ENCODE results near the gene RHOD.

RHOD gene

GRCh38 chr11:67073908-67074307, 17.3 kb downstream of the RHOD start:
- H3K79me2 ChIP-seq (ENCODE audit: insufficient read depth, low read length): no peaks in the 10 kb centered on the region
- H3K27ac ChIP-seq (ENCODE audit: low read depth, low read length): no peak overlapping the region
- TF ChIP-seq CTCF (IDR thresholded peaks at IDR 0.05; ENCODE audit: insufficient read depth, low read length, poor library complexity, severe bottlenecking) (no peak), EZH2phosphoT487 (conservative IDR thresholded peaks at IDR 0.05; ENCODE audit: low read length) (no peak)

GRCh38 chr11:67076202-67076601, 19.6 kb downstream of the RHOD start:
- no peak overlapping the region for H3K9ac ChIP-seq (ENCODE audit: low read length)
- H3K79me2 ChIP-seq (ENCODE audit: insufficient read depth, low read length): no peaks in the 10 kb centered on the region
- H4K20me1 ChIP-seq (ENCODE audit: low read depth, low read length): no peaks in the 10 kb centered on the region
- H3K9me2 ChIP-seq (replicated peaks; ENCODE audit: insufficient read depth, low read length): no peaks in the 10 kb centered on the region
- H3F3A ChIP-seq (ENCODE audit: insufficient read depth): no peaks in the 10 kb centered on the region
- H3K27me3 ChIP-seq (ENCODE audit: low read length): no peaks in the 10 kb centered on the region
- no peaks in the 10 kb centered on the region for H3K36me3 ChIP-seq (ENCODE audit: low read length)
- no peak overlapping the region for H3K27ac ChIP-seq (ENCODE audit: low read depth, low read length)
- no peaks in the 10 kb centered on the region for H3K9me3 ChIP-seq (ENCODE audit: insufficient read depth, low read length)
- TF ChIP-seq CTCF (IDR thresholded peaks at IDR 0.05; ENCODE audit: insufficient read depth, low read length, poor library complexity, severe bottlenecking) (no peak), EZH2phosphoT487 (conservative IDR thresholded peaks at IDR 0.05; ENCODE audit: low read length) (no peak)
- no peak overlapping the region for H3K4me3 ChIP-seq (ENCODE audit: insufficient read depth, low read length, poor library complexity, severe bottlenecking)
- no peak overlapping the region for H3K4me2 ChIP-seq (ENCODE audit: low read depth, low read length, poor library complexity, severe bottlenecking)
- no peak overlapping the region for H2AFZ ChIP-seq (ENCODE audit: low read depth, low read length, severe bottlenecking)

More at GRCh38 chr11:67073908-67074307, 17.3 kb downstream of the RHOD start:
- H3K36me3 ChIP-seq (ENCODE audit: low read length): no peaks in the 10 kb centered on the region
- H3K4me3 ChIP-seq (ENCODE audit: insufficient read depth, low read length, poor library complexity, severe bottlenecking): no peak overlapping the region
- H3K4me2 ChIP-seq (ENCODE audit: low read depth, low read length, poor library complexity, severe bottlenecking): no peak overlapping the region
- no peaks in the 10 kb centered on the region for H3F3A ChIP-seq (ENCODE audit: insufficient read depth)
- H2AFZ ChIP-seq (ENCODE audit: low read depth, low read length, severe bottlenecking): no peak overlapping the region
- no peaks in the 10 kb centered on the region for H3K9me2 ChIP-seq (replicated peaks; ENCODE audit: insufficient read depth, low read length)
- no peaks in the 10 kb centered on the region for H3K9me3 ChIP-seq (ENCODE audit: insufficient read depth, low read length)
- H3K9ac ChIP-seq (ENCODE audit: low read length): no peak overlapping the region
- H3K27me3 ChIP-seq (ENCODE audit: low read length): no peaks in the 10 kb centered on the region
- H4K20me1 ChIP-seq (ENCODE audit: low read depth, low read length): no peaks in the 10 kb centered on the region

GRCh38 chr11:67079065-67079705, 22.5 kb downstream of the RHOD start:
- no peaks in the 10 kb centered on the region for H4K20me1 ChIP-seq (ENCODE audit: low read depth, low read length)
- H3K27ac ChIP-seq (ENCODE audit: low read depth, low read length): no peak overlapping the region

More at GRCh38 chr11:67079065-67079705, 22.5 kb downstream of the RHOD start:
- H3K27me3 ChIP-seq (ENCODE audit: low read length): no peaks in the 10 kb centered on the region
- H3K36me3 ChIP-seq (ENCODE audit: low read length): no peaks in the 10 kb centered on the region
- TF ChIP-seq EZH2phosphoT487 (conservative IDR thresholded peaks at IDR 0.05; ENCODE audit: low read length) (no peak), CTCF (IDR thresholded peaks at IDR 0.05; ENCODE audit: insufficient read depth, low read length, poor library complexity, severe bottlenecking) (no peak)
- no peak overlapping the region for H2AFZ ChIP-seq (ENCODE audit: low read depth, low read length, severe bottlenecking)
- H3K9me2 ChIP-seq (replicated peaks; ENCODE audit: insufficient read depth, low read length): no peaks in the 10 kb centered on the region
- H3K4me3 ChIP-seq (ENCODE audit: insufficient read depth, low read length, poor library complexity, severe bottlenecking): no peak overlapping the region
- no peaks in the 10 kb centered on the region for H3K79me2 ChIP-seq (ENCODE audit: insufficient read depth, low read length)
- H3F3A ChIP-seq (ENCODE audit: insufficient read depth): no peaks in the 10 kb centered on the region
- H3K4me2 ChIP-seq (ENCODE audit: low read depth, low read length, poor library complexity, severe bottlenecking): no peak overlapping the region
- no peak overlapping the region for H3K9ac ChIP-seq (ENCODE audit: low read length)
- no peaks in the 10 kb centered on the region for H3K9me3 ChIP-seq (ENCODE audit: insufficient read depth, low read length)

Measured in SU-DHL-6 (cell line).